OCI-LY3 (cell line): Measurements from ENCODE around the gene MMD2.

Experiments used
- H2AFZ ChIP-seq: fragments of 200-600, 300-600 bp; shearing (Covaris generic); 2 replicates; pipeline ENCODE4 v1.6.0; 2014; ENCODE audit warnings: antibody characterized with exemption, low read depth, low read length
- H3K27ac ChIP-seq: fragments of 200-600, 300-600 bp; sonication (generic); 2 replicates; pipeline ENCODE4 v1.5.1; 2014; ENCODE audit warnings: mild to moderate bottlenecking, low read length, moderate library complexity, mixed read lengths
- H3K27me3 ChIP-seq: fragments of 200-600, 300-600 bp; sonication (generic); 2 replicates; pipeline ENCODE4 v1.6.1; 2014; ENCODE audit warnings: low read depth, low read length, mixed read lengths
- H3K36me3 ChIP-seq: fragments of 200-600, 300-600 bp; sonication (generic); replicated peaks from 2 replicates; pipeline ENCODE3; 2014; ENCODE audit warnings: low read depth, low read length, mixed read lengths
- H3K4me1 ChIP-seq: fragments of 300-600, 200-600 bp; sonication (generic); 2 replicates; pipeline ENCODE4 v1.6.1; 2014; ENCODE audit warnings: low read length, mixed read lengths
- H3K4me2 ChIP-seq: fragments of 200-600, 300-600 bp; sonication (generic); 2 replicates; pipeline ENCODE4 v1.6.1; 2014; ENCODE audit warnings: low read length, mixed read lengths
- H3K4me3 ChIP-seq: fragments of 300-600, 200-600 bp; sonication (generic); 2 replicates; pipeline ENCODE4 v1.5.1; 2014; ENCODE audit warnings: antibody characterized with exemption, mild to moderate bottlenecking, low read length, moderate library complexity
- H3K79me2 ChIP-seq: fragments of 300-600, 200-600 bp; shearing (Covaris generic); 2 replicates; pipeline ENCODE4 v1.6.1; 2014; ENCODE audit warnings: mild to moderate bottlenecking, low read length, mixed read lengths
- H3K9ac ChIP-seq: fragments of 300-600, 200-600 bp; shearing (Covaris generic); 2 replicates; pipeline ENCODE4 v1.6.0; 2014; ENCODE audit warnings: mild to moderate bottlenecking, low read length, moderate library complexity
- H3K9me3 ChIP-seq: fragments of 200-600, 300-600 bp; shearing (Covaris generic); 2 replicates; pipeline ENCODE4 v1.6.1; 2014; ENCODE audit warnings: low read length, mixed read lengths; ENCODE audit not compliant: insufficient read depth
- H4K20me1 ChIP-seq: fragments of 200-600, 300-600 bp; sonication (generic); 2 replicates; pipeline ENCODE4 v1.6.1; 2016; ENCODE audit warnings: low read length, mixed read lengths; ENCODE audit not compliant: insufficient read depth
- CTCF ChIP-seq: fragments of 200-600, 300-600 bp; sonication (generic); IDR thresholded peaks from 2 replicates; pipeline ENCODE4 v1.5.1; 2014; ENCODE audit warnings: antibody characterized with exemption, low read length, low read depth
- EZH2phosphoT487 ChIP-seq: fragments of 200-600 bp; shearing (Covaris generic); IDR thresholded peaks from 2 replicates; pipeline ENCODE4 v1.6.1; 2018; ENCODE audit warnings: antibody characterized with exemption, mixed run types, low read depth

MMD2 gene

GRCh38 chr7:4873071-4873944 is 85.7 kb downstream of the MMD2 start:
- no peak overlapping the region for H2AFZ ChIP-seq
- H3K9me3 ChIP-seq = no peaks in the 10 kb centered on the region
- H3K9ac ChIP-seq = no peak overlapping the region
- H3K27me3 ChIP-seq = no peaks in the 10 kb centered on the region
- no peaks in the 10 kb centered on the region for H3K79me2 ChIP-seq
- H3K4me3 ChIP-seq = no peak overlapping the region
- TF ChIP-seq CTCF (no peak), EZH2phosphoT487 (no peak)
- H3K4me2 ChIP-seq = no peak overlapping the region
- H3K4me1 ChIP-seq = no peaks in the 10 kb centered on the region
- no peak overlapping the region for H3K27ac ChIP-seq
- H4K20me1 ChIP-seq = no peaks in the 10 kb centered on the region
- no peaks in the 10 kb centered on the region for H3K36me3 ChIP-seq

- H2AFZ ChIP-seq = no peak overlapping the region
- H3K27me3 ChIP-seq = no peaks in the 10 kb centered on the region
- H3K9me3 ChIP-seq = no peaks in the 10 kb centered on the region
- no peaks in the 10 kb centered on the region for H3K79me2 ChIP-seq
- no peak overlapping the region for H3K4me3 ChIP-seq
- no peak overlapping the region for H3K9ac ChIP-seq
- TF ChIP-seq EZH2phosphoT487 = no peak
- no peak for TF ChIP-seq CTCF
- H4K20me1 ChIP-seq = no peaks in the 10 kb centered on the region
- no peaks in the 10 kb centered on the region for H3K4me1 ChIP-seq
- no peaks in the 10 kb centered on the region for H3K36me3 ChIP-seq
- no peak overlapping the region for H3K27ac ChIP-seq
- no peak overlapping the region for H3K4me2 ChIP-seq
Observed at GRCh38 chr7:4871930-4872675, 86.9 kb downstream of the MMD2 start.

DNA sequence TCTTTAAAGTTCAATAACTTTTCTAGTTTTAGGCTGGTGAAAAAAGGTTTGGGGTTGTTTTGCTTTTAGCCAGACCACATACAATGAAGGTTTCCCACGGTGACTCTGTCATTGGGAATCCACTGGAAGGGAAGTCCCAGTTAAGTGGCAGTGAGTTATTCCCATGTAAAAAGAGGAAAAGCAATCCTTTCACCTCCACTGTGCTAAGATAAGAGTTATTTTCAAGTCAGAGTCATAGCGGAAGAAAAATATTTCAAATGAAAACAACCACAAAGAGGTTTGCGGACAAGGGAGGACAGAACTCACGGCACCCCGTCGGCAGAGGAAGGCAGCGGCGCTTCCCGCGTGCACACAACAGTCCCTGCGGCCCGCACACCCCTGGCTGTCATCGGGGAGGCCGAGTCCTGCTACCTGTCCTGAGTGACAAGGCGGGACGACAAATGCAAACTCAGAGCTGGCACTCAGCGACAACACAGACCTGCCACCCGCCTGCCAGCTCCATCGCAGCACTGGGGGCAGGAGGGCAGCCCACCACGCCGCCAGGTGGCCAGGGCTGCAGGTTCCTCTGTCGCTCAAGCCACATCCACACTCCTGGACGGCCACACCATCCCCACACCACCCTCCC is 87.8 kb downstream of the MMD2 start:
- Histone ChIP-seq H3K4me2 (no peak overlapping the region), H3K9me3 (no peaks in the 10 kb centered on the region), H2AFZ (no peak overlapping the region), H4K20me1 (no peaks in the 10 kb centered on the region), H3K4me3 (no peak overlapping the region), H3K4me1 (no peaks in the 10 kb centered on the region), H3K9ac (no peak overlapping the region), H3K36me3 (no peaks in the 10 kb centered on the region), H3K27ac (no peak overlapping the region), H3K27me3 (no peaks in the 10 kb centered on the region), H3K79me2 (no peaks in the 10 kb centered on the region)
- TF ChIP-seq CTCF = no peak
- no peak for TF ChIP-seq EZH2phosphoT487

DNA sequence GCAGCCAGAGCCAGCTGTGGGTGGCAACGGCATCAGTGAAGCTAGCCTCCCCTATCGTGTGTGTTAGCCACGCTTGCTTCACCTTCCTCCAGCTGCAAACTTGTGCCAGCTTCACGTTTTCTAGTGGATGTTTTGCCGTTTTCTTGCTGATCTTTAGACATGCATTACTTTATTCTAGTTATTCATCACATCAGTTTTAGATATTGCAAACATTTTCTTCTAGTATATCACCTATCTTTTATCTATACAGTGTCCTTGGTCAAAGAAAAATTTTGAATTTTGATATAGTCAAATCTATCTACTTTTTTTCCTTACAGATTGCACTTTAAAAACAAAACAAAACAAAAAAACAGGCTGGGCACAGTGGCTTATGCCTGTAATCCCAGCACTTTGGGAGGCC is 90.5 kb downstream of the MMD2 start:
- no peak for TF ChIP-seq EZH2phosphoT487
- no peak for TF ChIP-seq CTCF

More for the DNA sequence above, 90.5 kb downstream of the MMD2 start:
- Histone ChIP-seq H4K20me1 (no peaks in the 10 kb centered on the region), H3K4me2 (no peak overlapping the region), H3K79me2 (no peaks in the 10 kb centered on the region), H3K36me3 (no peaks in the 10 kb centered on the region), H3K4me3 (no peak overlapping the region), H3K9ac (no peak overlapping the region), H3K27me3 (no peaks in the 10 kb centered on the region), H3K9me3 (no peaks in the 10 kb centered on the region), H2AFZ (no peak overlapping the region), H3K27ac (no peak overlapping the region), H3K4me1 (no peaks in the 10 kb centered on the region)
